HL-60/S4 treated with phorbol 12-myristate 13-acetate at 8.2 ng/mL for 4 days and 3 days (cell line): Measurements from ENCODE around the gene AFG1L.
"Not testable (repeated sequence)": the region's sequence is repeated elsewhere in the genome, so short reads cannot be mapped to it uniquely, and the experiment has no call there.

Experiments used
- in situ Hi-C: fragments of 300-500 bp; cut with MboI; formaldehyde crosslinking; loops from 2 replicates; pipeline ENCODE4 v1.15.0; 2022; ENCODE audit warnings: low sequenced_read_pairs

The AFG1L gene

GRCh38 chr6:108348655-108349349 is 53.9 kb downstream of the AFG1L start:
- in situ Hi-C loops: no loop called here

GRCh38 chr6:108350528-108350927 is 55.7 kb downstream of the AFG1L start:
- in situ Hi-C loops: no loop called here

GRCh38 chr6:108353853-108354252 is 59.0 kb downstream of the AFG1L start:
- in situ Hi-C loops: no loop called here

- in situ Hi-C loops: no loop called here
Measured at GRCh38 chr6:108355120-108355519, 60.3 kb downstream of the AFG1L start.

- in situ Hi-C loops: no loop called here
Measured at GRCh38 chr6:108355890-108356289, 61.0 kb downstream of the AFG1L start.

GRCh38 chr6:108359901-108360882 is 65.3 kb downstream of the AFG1L start:
- in situ Hi-C loops: no loop called here

- in situ Hi-C loops: no loop called here
Measured at GRCh38 chr6:108360919-108361311, 66.1 kb downstream of the AFG1L start.

GRCh38 chr6:108361312-108361932 is 66.6 kb downstream of the AFG1L start:
- in situ Hi-C loops: no loop called here

GRCh38 chr6:108362455-108362854 is 67.6 kb downstream of the AFG1L start:
- in situ Hi-C loops: no loop called here

GRCh38 chr6:108363113-108363512 is 68.3 kb downstream of the AFG1L start:
- in situ Hi-C loops: no loop called here

- in situ Hi-C loops: no loop called here
Measured at GRCh38 chr6:108363889-108364313, 69.0 kb downstream of the AFG1L start.

- in situ Hi-C loops: no loop called here
Measured at GRCh38 chr6:108364470-108364869, 69.6 kb downstream of the AFG1L start.

- in situ Hi-C loops: no loop called here
Measured at GRCh38 chr6:108365478-108365877, 70.6 kb downstream of the AFG1L start.

- in situ Hi-C loops: no loop called here
Measured at GRCh38 chr6:108366236-108366635, 71.4 kb downstream of the AFG1L start.

- in situ Hi-C loops: no loop called here
Measured at GRCh38 chr6:108368431-108369030, 73.7 kb downstream of the AFG1L start.

GRCh38 chr6:108380876-108381275 is 86.0 kb downstream of the AFG1L start:
- in situ Hi-C loops: no loop called here

- in situ Hi-C loops: no loop called here
Measured at GRCh38 chr6:108383981-108384380, 89.1 kb downstream of the AFG1L start.

GRCh38 chr6:108389190-108389589 is 94.3 kb downstream of the AFG1L start:
- in situ Hi-C loops: not testable (repeated sequence)

- in situ Hi-C loops: no loop called here
Measured at GRCh38 chr6:108395297-108395696, 100.4 kb downstream of the AFG1L start.

GRCh38 chr6:108403236-108403635 is 108.4 kb downstream of the AFG1L start:
- in situ Hi-C loops: no loop called here

GRCh38 chr6:108406943-108407342 is 112.1 kb downstream of the AFG1L start:
- in situ Hi-C loops: no loop called here
